NCI-H2081 treated with DMSO at 0.1 percent for 48 hours (cell line): ENCODE results near the gene SDHAF2.
"Not testable (repeated sequence)": the region's sequence is repeated elsewhere in the genome, so short reads cannot be mapped to it uniquely, and the experiment has no call there.

Source experiments
- DNase-seq: peaks from one replicate; lab custom pipeline; 2025; lab: John Stamatoyannopoulos, UW

SDHAF2 gene

DNA sequence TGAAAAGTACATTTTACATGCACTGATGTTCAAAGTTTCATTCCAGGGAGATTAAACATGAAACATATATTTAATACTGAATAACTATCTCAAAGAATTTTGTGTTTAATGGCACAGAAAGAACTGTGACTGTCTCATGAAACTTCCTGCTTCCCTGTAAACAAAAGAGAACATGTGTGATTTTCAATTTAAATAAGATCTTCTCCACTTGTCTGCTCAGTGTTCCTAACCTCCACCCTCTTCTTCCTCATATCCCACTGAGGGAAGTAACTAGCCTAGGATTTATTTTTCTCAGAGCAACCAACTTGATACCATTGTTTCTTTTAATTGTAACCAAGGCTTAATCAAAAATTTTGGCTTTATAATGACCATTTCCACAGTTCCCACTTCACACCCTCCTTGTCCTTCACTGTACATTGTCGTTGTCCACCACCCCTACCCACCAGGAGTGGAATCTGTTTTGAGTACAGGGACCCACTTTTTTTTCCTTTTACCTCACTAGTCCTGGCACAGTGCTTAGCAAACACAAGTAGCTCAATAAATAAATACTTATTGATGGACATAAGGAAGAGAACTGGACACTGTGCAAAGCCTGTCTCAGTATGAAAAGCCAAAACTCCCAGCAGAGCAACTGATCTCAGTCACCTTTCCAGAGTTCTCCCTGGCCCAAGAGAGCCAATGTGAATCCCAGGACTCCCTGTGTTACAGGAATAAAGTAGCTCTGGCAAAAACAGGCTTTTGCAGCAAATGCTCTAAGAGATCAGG lies 4.4 kb upstream of the SDHAF2 start:
- DNase-seq: no peak

- no peak for DNase-seq
Measured at GRCh38 chr11:61429346-61429690, 606 bp upstream of the SDHAF2 start.

DNA sequence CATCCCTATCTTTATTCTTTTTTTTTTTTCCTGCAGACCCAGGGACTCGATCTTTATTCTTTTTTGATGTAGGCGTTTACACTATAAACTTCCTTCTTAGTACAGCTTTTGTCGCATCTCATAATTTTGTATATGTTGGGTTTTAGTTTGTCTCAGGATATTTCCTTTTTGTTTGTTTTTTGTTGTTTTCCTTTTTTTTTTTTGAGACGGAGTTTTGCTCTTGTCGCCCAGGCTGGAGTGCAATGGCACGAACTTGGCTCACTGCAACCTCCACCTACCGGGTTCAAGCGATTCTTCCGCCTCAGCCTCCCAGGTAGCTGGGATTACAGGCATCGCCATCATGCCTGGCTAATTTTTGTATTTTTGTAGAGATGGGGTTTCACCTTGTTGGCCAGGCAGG lies 915 bp downstream of the SDHAF2 start:
- DNase-seq: not testable (repeated sequence)

DNA sequence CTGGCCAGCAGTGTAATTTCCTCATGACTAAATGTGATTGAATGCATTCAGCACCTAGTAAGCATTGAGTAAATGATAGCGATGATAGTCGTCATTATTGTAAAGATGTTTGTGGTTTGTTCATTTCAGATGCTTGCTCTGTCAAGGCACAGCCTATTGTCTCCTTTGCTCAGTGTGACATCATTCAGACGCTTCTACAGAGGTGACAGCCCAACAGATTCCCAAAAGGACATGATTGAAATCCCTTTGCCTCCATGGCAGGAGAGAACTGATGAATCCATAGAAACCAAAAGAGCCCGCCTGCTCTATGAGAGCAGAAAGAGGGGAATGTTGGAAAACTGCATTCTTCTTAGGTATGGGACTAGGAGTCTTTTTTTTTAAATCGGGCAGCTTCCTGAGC lies 7.6 kb downstream of the SDHAF2 start:
- DNase-seq: no peak

- no peak for DNase-seq
Measured at GRCh38 chr11:61439615-61440014, 9.7 kb downstream of the SDHAF2 start.

DNA sequence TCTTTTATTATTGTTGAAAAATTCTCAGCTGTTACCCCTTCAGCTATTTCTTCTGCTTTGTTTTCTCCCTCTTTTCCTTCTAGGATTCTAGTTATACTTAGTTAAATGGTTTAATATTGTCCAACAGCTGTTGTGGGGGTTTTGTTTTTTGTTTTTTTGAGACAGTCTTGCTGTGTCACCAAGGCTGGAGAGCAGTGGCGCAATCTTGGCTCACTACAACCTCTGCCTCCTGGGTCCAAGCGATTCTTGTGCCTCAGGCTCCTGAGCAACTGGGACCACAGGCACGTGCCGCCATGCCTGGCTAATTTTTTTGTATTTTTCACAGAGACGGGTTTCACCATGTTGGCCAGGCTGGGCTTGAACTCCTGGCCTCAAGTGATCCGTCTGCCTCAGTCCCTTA lies 12.7 kb downstream of the SDHAF2 start:
- DNase-seq: no peak

- DNase-seq: no peak
Measured at GRCh38 chr11:61445516-61445915, 15.6 kb downstream of the SDHAF2 start.

DNA sequence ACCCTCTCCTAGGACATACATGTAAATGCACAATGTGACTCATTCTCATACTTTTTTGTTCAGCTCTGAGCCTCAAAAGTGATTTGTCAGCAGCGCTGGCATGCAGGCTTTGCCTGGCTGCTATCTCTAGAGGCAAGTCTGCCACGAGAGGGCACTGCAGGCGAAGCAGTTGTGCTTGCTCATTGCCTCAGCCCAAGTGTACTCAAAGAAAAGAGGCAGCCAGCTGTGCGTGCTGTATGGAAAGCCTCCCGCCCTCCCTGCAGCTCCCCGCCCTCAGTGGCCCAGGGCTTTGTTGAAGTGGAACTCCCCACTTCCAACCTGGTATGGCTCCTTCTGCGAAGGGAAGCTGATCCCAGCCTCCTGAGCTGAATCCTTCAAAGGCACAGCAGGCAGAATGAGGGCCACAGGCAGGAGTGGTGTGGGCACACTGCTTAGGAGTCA lies 16.3 kb downstream of the SDHAF2 start:
- DNase-seq: peak; percentile 40

GRCh38 chr11:61447601-61448551 lies 18.0 kb downstream of the SDHAF2 start:
- no peak for DNase-seq

GRCh38 chr11:61448552-61448927 lies 18.6 kb downstream of the SDHAF2 start:
- no peak for DNase-seq

GRCh38 chr11:61452825-61453224 lies 22.9 kb downstream of the SDHAF2 start:
- DNase-seq: no peak

DNA sequence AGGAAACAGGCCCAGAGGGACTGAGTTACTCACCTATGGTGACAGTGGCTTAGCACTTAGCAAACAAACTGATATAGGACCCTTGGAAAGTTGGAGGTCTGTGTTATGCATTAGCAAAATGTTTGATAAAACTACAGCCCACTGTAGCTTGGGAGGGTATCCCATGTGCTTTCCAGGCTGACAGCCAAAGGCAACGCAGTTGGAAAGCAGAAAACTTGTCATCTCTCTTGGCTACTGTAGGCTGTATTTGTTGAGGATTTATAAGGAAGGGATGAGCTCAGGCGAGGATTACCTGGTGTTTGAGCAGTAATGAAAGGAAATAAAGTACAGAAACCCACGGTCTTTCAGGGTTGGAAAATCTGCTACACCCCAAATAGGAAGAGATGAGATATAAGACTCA lies 23.8 kb downstream of the SDHAF2 start:
- no peak for DNase-seq

GRCh38 chr11:61454520-61454919 lies 24.6 kb downstream of the SDHAF2 start:
- DNase-seq: no peak

DNA sequence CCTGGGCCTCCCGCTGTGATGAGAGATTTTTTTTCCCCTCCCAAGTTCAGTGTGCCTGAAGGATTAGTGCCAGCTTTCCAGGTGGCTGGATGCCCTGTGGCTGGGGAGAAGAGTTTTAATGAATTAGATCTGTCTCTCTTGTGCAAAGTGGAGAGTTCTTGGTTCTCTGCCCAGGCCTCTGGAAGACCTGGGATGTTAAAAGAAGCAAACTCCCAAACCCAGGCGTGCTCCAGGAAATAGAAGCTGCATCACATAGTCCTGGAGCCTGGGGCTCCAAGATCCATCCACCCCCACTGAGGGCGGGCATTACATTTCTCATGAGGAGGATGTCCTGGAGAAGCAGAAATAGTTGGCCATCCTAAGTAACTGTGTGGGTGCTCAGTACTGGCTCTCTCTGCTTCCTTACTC lies 30.6 kb downstream of the SDHAF2 start:
- no peak for DNase-seq

DNA sequence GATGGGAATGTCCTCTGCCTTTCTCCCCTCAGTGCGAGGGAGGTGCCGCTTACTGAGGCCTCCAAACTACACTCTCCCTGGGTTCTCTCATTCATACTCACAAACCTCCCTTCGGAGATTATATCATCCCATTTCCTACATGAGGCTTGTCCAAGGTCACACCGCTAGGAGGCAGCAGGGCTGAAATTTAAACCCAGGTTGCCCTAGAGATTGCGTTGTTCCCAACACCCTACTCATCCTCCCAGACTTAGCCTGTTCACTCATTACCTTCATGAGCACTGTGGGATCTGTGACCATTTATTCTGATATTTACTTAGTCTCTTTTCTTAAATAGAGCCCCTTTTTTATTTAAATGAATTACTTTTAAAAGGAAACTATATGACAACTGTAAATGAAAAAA lies 31.1 kb downstream of the SDHAF2 start:
- no peak for DNase-seq

DNA sequence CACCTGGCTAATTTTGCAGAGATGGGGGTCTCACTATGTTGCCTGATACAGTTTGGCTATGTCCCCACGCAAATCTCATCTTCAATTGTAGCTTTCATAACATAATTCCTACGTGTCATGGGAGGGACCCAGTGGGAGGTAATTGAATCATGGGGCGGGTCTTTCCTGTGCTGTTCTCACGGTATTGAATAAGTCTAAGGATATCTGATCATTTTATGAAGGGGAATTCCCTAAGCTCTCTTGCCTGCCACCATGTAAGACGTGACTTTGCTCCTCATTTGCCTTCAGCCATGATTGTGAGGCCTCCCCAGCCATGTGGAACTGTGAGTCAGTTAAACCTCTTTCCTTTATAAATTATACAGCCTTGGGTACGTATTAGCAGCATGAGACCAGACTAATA lies 37.7 kb downstream of the SDHAF2 start:
- DNase-seq: not testable (repeated sequence)

DNA sequence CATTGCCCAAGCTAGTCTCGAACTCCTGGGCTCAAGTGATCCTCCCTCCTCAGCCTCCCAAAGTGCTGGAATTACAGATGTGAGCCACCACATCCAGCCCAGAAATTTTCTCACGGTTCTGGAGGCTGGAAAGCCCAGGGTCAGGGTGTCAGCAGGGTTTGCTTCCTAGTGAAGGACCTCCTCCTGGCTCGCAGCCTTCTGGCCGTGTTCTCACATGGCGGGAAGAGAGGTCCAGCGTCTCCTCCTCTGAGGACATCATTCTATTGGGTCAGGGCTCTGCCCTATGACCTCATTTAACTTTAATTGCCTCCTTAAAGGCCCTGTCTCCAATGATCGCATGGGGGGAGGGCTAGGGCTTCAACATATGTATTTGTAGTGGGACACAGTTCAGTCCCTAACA lies 38.1 kb downstream of the SDHAF2 start:
- no peak for DNase-seq

GRCh38 chr11:61472282-61472681 lies 42.4 kb downstream of the SDHAF2 start:
- no peak for DNase-seq

GRCh38 chr11:61472868-61473267 lies 42.9 kb downstream of the SDHAF2 start:
- DNase-seq: no peak

- no peak for DNase-seq
Measured at GRCh38 chr11:61473370-61474012, 43.6 kb downstream of the SDHAF2 start.

- no peak for DNase-seq
Measured at GRCh38 chr11:61474013-61474643, 44.2 kb downstream of the SDHAF2 start.

- DNase-seq: no peak
Measured at GRCh38 chr11:61475433-61475832, 45.5 kb downstream of the SDHAF2 start.
